HFF-Myc (cell line): Measurements from ENCODE around the gene ALG1.

ENCODE experiments used
- DNase-seq: peaks from one replicate; pipeline ENCODE4 v3.0.0-alpha.2; 2011; ENCODE audit warnings: low read depth; ENCODE audit errors: extremely low read depth
- H3K4me3 ChIP-seq: replicated peaks from 2 replicates; pipeline ENCODE4 v1.5.1; 2011; ENCODE audit warnings: low read depth, mild to moderate bottlenecking, control low read depth, low read length
- TF ChIP-seq, protein P1 (sequence below): IDR thresholded peaks from 2 replicates; pipeline ENCODE4 v1.5.1; 2012; ENCODE audit warnings: mild to moderate bottlenecking, low read depth, low read length, control low read depth; ENCODE audit errors: missing control alignments

Gene ALG1, protein sequence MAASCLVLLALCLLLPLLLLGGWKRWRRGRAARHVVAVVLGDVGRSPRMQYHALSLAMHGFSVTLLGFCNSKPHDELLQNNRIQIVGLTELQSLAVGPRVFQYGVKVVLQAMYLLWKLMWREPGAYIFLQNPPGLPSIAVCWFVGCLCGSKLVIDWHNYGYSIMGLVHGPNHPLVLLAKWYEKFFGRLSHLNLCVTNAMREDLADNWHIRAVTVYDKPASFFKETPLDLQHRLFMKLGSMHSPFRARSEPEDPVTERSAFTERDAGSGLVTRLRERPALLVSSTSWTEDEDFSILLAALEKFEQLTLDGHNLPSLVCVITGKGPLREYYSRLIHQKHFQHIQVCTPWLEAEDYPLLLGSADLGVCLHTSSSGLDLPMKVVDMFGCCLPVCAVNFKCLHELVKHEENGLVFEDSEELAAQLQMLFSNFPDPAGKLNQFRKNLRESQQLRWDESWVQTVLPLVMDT

DNA sequence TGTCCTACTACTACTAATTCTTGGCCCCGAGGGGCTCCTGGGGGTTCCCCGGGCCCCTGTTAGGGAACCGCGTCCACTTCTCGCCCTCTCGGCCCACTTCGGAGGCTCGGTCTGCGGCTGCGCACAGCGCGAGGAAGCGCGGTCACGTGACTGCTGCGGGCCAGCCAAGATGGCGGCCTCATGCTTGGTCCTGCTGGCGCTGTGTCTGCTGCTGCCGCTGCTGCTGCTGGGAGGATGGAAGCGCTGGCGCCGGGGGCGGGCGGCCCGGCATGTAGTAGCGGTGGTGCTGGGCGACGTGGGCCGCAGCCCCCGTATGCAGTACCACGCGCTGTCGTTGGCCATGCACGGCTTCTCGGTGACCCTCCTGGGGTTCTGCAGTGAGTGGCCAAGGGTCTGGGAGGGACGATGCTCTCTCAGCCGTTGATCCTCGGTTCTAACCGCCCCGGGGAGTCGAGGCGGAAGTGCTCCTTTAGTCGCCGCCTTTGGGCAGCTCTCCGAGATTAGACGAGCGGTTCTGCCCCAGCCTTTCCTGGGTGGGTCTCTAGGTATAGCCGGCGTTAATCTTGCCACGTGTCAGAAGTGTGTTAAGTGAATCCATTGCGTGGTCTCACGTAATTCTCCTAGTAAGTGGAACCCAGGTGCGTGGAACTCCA is at the start of gene ALG1:
Gene ALG1 (plus strand): TSS at position 163 of the 653 bp plus-strand sequence. CDS start 7 bp downstream, at position 170.
- peak within 1 kb of the TSS; percentile 80 for H3K4me3 ChIP-seq
- TF ChIP-seq, protein P1, sequence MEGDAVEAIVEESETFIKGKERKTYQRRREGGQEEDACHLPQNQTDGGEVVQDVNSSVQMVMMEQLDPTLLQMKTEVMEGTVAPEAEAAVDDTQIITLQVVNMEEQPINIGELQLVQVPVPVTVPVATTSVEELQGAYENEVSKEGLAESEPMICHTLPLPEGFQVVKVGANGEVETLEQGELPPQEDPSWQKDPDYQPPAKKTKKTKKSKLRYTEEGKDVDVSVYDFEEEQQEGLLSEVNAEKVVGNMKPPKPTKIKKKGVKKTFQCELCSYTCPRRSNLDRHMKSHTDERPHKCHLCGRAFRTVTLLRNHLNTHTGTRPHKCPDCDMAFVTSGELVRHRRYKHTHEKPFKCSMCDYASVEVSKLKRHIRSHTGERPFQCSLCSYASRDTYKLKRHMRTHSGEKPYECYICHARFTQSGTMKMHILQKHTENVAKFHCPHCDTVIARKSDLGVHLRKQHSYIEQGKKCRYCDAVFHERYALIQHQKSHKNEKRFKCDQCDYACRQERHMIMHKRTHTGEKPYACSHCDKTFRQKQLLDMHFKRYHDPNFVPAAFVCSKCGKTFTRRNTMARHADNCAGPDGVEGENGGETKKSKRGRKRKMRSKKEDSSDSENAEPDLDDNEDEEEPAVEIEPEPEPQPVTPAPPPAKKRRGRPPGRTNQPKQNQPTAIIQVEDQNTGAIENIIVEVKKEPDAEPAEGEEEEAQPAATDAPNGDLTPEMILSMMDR = no peak
- DNase-seq = peak; percentile 56

DNA sequence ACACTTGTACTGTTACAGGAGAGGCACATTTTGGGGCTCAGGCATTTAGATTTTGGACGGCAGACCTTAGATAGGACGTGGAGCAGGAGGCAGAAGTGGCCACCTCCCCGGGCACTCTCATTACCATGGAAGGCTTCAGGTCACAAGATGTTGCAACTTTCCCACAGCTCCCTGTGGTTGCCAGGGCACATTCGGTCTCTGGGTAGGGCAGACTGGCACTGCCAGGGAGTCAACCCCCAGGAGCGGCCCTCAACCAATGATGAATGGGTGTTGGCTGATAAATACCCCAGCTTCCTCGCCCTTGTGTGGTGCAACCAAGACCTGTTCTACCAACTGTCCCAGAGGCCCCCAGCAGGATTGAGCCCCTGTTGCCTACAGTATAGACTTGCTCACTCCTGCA is 49.1 kb upstream of the ALG1 start:
- no peak overlapping the region for H3K4me3 ChIP-seq
- TF ChIP-seq, protein P1 = no peak
- no peak for DNase-seq

DNA sequence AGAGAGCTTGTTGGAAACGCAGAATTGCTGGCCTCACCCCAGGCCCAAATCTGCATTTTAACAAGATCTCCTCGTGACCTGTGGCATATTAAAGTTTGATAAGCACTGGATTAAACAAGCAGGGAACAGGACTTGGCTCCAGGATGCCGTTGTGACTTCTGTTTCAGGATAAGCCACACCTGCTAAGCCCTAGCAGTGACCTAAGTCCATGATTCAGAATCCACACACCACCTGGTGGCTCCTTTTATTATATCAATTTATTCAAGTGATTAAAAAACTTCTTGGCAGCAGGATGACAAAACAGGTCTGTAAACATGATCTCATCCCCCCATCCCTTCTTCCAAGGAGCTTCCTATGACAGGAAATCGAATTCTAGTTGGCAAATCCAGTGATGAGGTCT is 47.0 kb upstream of the ALG1 start:
- DNase-seq = no peak
- no peak overlapping the region for H3K4me3 ChIP-seq
- TF ChIP-seq, protein P1 = no peak

DNA sequence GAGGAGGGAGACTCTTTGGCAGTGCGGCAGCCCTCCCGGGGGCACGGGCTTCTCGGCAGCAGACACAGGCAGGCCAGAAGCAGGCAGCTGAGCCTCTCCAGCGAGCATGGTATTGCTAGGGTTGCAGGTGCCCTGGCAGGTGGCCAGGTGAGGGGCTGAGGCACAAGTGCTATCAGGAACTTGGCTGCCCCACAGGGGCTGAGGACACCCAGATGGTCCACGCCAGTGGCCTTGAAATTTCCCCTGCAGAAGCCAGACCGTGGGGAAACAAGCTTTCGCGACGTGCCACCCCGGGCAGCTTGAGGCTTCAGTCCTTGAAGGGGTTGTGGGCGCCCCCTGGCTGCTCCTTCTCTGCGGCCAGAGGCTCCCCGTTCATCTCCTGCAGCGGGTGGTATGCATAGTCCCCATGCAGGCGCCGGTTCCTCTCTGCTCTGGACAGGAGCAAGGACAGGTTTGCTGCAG is 46.4 kb upstream of the ALG1 start:
- no peak overlapping the region for H3K4me3 ChIP-seq
- no peak for DNase-seq
- TF ChIP-seq, protein P1 = peak; percentile 61

DNA sequence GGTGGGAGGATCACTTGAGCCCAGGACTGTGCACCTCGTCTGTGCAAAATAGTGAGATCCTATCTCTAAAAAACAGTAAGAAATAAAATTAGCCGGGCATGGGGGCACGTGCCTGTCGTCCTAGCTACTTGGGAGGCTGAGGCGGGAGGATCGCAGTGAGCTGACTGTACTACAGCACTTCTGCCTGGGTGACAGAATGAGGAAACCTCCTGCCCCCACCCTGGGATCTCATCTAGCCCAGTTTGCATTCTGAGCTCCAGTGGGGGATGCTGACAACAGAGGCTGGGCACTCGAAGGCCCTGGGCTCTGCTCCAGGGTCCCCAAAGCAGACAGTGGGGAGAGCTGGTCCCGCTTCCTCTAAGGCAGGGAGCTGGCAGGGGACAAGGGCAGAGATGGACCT is 45.0 kb upstream of the ALG1 start:
- TF ChIP-seq, protein P1 = no peak
- no peak overlapping the region for H3K4me3 ChIP-seq
- no peak for DNase-seq

DNA sequence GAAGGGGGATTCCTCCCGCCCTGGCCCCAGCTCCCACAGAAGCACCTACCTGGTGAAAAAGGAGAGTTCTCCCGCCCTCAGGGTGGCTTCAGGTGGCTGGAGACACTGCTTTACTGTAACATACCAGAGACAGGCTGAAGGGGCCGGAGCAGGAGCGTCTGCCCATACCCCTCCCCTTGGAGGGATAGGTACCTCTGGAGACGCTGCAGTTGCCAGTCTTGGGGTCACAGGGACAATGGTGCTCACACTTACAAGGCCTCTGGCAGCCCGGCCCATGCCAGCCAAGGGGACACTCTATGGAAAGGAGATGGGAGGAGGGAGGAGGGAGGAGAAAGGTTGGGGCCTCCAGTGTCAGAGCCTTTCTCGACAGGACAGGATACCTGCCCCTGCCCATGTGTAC is 44.6 kb upstream of the ALG1 start:
- no peak for DNase-seq
- TF ChIP-seq, protein P1 = no peak

More for the DNA sequence above, 44.6 kb upstream of the ALG1 start:
- no peak overlapping the region for H3K4me3 ChIP-seq
